Measurements from ENCODE around the gene RNF13.
"Not testable (repeated sequence)": the region's sequence is repeated elsewhere in the genome, so short reads cannot be mapped to it uniquely, and the experiment has no call there.

Gene RNF13

DNA sequence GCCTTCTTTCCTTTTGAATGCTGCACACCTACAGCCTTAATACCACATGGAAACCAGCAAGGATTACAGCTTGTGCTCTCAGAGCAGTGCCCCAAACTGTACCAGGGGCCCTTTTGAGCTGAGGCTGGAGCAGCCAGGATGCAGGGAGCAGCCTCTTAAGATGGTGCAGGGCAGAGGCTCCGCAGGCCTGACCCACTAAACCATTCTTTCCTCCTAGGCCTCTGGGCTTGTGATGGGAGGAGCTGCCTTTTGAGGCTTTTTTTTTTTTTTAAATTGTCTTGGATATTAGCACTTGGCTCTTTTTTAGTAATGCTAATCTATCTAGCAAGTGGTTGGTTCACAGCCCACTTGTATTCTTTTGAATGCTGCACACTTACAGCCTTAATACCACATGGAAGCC, 120.0 kb downstream of the RNF13 start:
- peaks cover 29% of the 10 kb centered on the region for H3K4me1 Mint-ChIP-seq
- no peak overlapping the region for H3K4me3 Mint-ChIP-seq
- no peaks in the 10 kb centered on the region for H3K27me3 Mint-ChIP-seq
- no peak for ATAC-seq
- H3K9me3 Mint-ChIP-seq = peaks cover 3% of the 10 kb centered on the region
- H3K27ac Mint-ChIP-seq = no peak overlapping the region
- peaks cover 69% of the 10 kb centered on the region for H3K36me3 Mint-ChIP-seq

GRCh38 chr3:149933858-149934257, 120.8 kb downstream of the RNF13 start:
- Mint-ChIP-seq H3K27ac (no peak overlapping the region), H3K27me3 (no peaks in the 10 kb centered on the region), H3K36me3 (peaks cover 71% of the 10 kb centered on the region), H3K4me3 (no peak overlapping the region), H3K9me3 (peaks cover 3% of the 10 kb centered on the region), H3K4me1 (peaks cover 29% of the 10 kb centered on the region)
- ATAC-seq = no peak

DNA sequence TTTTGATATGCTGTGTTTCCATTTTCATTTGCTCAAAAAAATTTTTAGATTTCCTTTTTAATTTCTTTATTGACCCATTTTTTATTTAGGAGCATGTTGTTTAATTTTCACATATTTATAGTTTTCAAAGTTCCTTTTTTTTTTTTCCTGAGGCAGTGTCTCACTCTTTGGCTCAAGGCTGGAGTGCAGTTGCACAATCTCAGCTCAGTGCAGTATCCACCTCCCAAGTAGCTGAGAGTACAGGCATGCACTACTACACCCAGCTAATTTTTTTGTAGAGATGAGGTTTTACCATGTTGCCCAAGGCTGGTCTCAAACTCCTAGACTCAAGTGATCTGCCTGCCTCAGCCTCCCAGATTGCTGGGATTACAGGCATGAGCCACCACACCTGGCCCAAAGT, 121.5 kb downstream of the RNF13 start:
- H3K4me3 Mint-ChIP-seq = no peak overlapping the region
- H3K4me1 Mint-ChIP-seq = peaks cover 29% of the 10 kb centered on the region
- no peak for ATAC-seq
- no peaks in the 10 kb centered on the region for H3K27me3 Mint-ChIP-seq
- H3K27ac Mint-ChIP-seq = no peak overlapping the region
- H3K9me3 Mint-ChIP-seq = peaks cover 3% of the 10 kb centered on the region
- H3K36me3 Mint-ChIP-seq = peaks cover 71% of the 10 kb centered on the region

DNA sequence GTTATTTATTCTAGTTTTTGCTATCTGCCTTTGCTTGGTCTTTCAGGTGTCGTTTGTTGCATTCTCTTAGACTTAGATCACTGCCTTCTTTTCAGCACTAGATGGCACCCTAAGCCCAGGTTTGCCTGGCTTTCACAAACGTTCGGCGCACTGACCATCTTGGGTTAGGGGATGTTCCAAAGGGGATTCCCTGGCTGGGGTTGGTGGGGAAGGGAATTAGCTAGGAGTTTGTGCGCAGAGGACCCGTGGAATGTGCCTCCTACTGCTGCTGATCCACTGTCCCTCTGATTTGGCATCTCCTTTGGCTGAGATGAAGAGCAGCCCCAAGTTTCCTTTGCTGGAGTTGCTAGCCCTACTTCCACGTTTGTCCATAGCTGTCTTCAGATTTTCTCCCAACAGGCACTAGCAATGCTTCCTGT, 123.8 kb downstream of the RNF13 start:
- ATAC-seq = peak; percentile 62
- no peak overlapping the region for H3K4me3 Mint-ChIP-seq
- no peaks in the 10 kb centered on the region for H3K27me3 Mint-ChIP-seq
- H3K4me1 Mint-ChIP-seq = peaks cover 29% of the 10 kb centered on the region
- H3K36me3 Mint-ChIP-seq = peaks cover 73% of the 10 kb centered on the region
- peaks cover under 1% of the 10 kb centered on the region for H3K9me3 Mint-ChIP-seq
- no peak overlapping the region for H3K27ac Mint-ChIP-seq

DNA sequence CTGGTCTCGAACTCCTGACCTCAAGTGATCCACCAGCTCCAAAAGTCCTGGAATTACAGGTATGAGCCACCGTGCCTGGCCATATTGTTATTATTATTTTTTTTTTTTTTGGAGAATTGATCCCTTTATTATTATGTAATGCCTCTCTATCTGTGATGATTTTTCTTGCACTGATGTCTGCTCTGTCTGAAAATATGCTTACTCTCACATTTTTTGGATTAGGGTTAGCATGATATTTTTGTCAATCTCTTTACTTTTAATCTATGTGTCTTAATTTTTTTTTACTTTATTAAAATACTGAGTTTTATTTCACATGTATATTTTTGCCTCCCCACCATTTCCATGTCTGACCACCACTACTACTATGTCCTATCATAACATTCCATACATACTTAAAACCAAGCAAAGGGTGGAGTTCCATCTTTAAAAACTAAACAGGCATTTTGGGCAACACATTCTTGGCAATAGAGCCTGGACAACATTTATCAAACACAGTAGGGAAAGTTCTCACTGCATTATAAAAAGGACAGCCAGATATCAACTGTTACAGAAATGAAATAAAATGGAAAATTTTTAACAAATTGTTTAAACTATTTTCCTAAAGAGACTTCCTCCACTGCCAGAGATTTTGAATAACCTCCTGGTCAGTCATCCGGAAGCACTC, 125.5 kb downstream of the RNF13 start:
- peaks cover 29% of the 10 kb centered on the region for H3K4me1 Mint-ChIP-seq
- peaks cover 72% of the 10 kb centered on the region for H3K36me3 Mint-ChIP-seq
- H3K4me3 Mint-ChIP-seq, ATAC-seq, H3K9me3 Mint-ChIP-seq, H3K27me3 Mint-ChIP-seq, H3K27ac Mint-ChIP-seq: not testable (repeated sequence)

GRCh38 chr3:149941186-149941585, 128.2 kb downstream of the RNF13 start:
- no peaks in the 10 kb centered on the region for H3K27me3 Mint-ChIP-seq
- no peaks in the 10 kb centered on the region for H3K9me3 Mint-ChIP-seq
- no peak overlapping the region for H3K4me3 Mint-ChIP-seq
- peaks cover 79% of the 10 kb centered on the region for H3K36me3 Mint-ChIP-seq
- no peak overlapping the region for H3K27ac Mint-ChIP-seq
- no peak for ATAC-seq
- H3K4me1 Mint-ChIP-seq = peaks cover 10% of the 10 kb centered on the region

DNA sequence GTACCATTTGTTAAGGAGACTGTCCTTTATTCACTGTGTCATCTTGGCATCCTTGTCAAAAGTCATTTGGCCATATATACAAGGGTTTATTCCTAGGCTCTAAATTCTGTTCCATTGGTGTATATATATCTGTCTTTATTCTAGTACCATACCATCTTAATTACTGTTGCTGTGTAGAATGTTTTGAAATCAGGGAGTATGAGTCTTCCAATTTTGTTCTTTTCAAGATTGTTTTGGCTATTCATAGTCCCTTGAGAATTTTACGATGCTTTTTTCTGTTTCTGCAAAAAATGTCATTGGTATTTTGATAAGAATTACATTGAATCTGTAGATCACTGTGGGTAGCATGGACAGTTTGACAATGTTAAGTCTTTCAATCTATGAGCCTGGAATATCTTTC, 128.9 kb downstream of the RNF13 start:
- no peak overlapping the region for H3K27ac Mint-ChIP-seq
- no peak overlapping the region for H3K4me3 Mint-ChIP-seq
- no peaks in the 10 kb centered on the region for H3K9me3 Mint-ChIP-seq
- peaks cover 78% of the 10 kb centered on the region for H3K36me3 Mint-ChIP-seq
- no peaks in the 10 kb centered on the region for H3K27me3 Mint-ChIP-seq
- no peak for ATAC-seq
- peaks cover 10% of the 10 kb centered on the region for H3K4me1 Mint-ChIP-seq

- Mint-ChIP-seq H3K4me3 (no peak overlapping the region), H3K27me3 (no peaks in the 10 kb centered on the region), H3K4me1 (peaks cover 13% of the 10 kb centered on the region), H3K27ac (no peak overlapping the region), H3K9me3 (no peaks in the 10 kb centered on the region), H3K36me3 (peaks cover 81% of the 10 kb centered on the region)
- ATAC-seq = no peak
Observed at GRCh38 chr3:149942409-149942808, 129.4 kb downstream of the RNF13 start.

DNA sequence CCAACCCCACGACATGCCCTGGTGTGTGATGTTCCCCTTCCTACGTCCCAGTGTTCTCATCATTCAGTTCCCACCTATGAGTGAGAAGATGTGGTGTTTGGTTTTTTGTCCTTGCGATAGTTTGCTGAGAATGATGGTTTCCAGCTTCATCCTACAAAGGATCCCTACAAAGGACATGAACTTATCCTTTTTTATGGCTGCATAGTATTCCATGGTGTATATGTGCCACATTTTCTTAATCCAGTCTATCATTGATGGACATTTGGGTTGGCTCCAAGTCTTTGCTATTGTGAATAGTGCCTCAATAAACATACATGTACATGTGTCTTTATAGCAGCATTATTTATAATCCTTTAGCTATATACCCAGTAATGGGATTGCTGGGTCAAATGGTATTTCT, 131.0 kb downstream of the RNF13 start:
- not testable (repeated sequence) for H3K4me3 Mint-ChIP-seq, H3K9me3 Mint-ChIP-seq, ATAC-seq, H3K27me3 Mint-ChIP-seq, H3K27ac Mint-ChIP-seq
- Mint-ChIP-seq H3K4me1 (peaks cover 13% of the 10 kb centered on the region), H3K36me3 (peaks cover 88% of the 10 kb centered on the region)

GRCh38 chr3:149947231-149947630, 134.2 kb downstream of the RNF13 start:
- H3K27ac Mint-ChIP-seq = no peak overlapping the region
- H3K27me3 Mint-ChIP-seq = no peaks in the 10 kb centered on the region
- no peaks in the 10 kb centered on the region for H3K9me3 Mint-ChIP-seq
- ATAC-seq = no peak
- H3K4me3 Mint-ChIP-seq = no peak overlapping the region
- H3K36me3 Mint-ChIP-seq = peaks cover 81% of the 10 kb centered on the region
- peaks cover 22% of the 10 kb centered on the region for H3K4me1 Mint-ChIP-seq

- Mint-ChIP-seq H3K4me3 (no peak overlapping the region), H3K27me3 (no peaks in the 10 kb centered on the region), H3K9me3 (no peaks in the 10 kb centered on the region), H3K4me1 (peaks cover 25% of the 10 kb centered on the region), H3K36me3 (peaks cover 62% of the 10 kb centered on the region), H3K27ac (no peak overlapping the region)
- no peak for ATAC-seq
Observed at GRCh38 chr3:149949181-149949580, 136.2 kb downstream of the RNF13 start.

- ATAC-seq = no peak
- Mint-ChIP-seq H3K4me1 (peaks cover 25% of the 10 kb centered on the region), H3K4me3 (no peak overlapping the region), H3K36me3 (peaks cover 23% of the 10 kb centered on the region), H3K9me3 (no peaks in the 10 kb centered on the region), H3K27me3 (no peaks in the 10 kb centered on the region), H3K27ac (no peak overlapping the region)
Observed at GRCh38 chr3:149954812-149955211, 141.8 kb downstream of the RNF13 start.

DNA sequence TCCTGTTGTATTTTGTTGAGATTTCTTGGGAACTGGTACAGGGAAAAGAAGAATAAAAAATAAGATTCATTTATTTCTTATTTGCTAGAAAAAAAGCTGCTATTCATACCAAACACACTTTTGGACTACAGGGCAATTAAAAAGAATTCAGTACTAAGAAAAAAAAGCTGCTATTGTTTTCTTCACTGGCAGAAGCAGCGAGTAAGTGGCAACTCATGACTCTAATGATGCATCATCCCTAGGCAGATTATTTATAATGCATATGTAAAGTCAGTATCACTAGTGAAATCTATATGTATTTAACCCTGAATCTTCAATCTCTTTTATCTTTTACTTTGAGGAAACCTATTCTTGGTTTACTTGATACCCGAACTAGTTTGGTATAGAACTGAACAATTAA, 142.4 kb downstream of the RNF13 start:
- Mint-ChIP-seq H3K4me1 (peaks cover 21% of the 10 kb centered on the region), H3K27me3 (no peaks in the 10 kb centered on the region), H3K27ac (no peak overlapping the region), H3K9me3 (no peaks in the 10 kb centered on the region), H3K36me3 (peaks cover 17% of the 10 kb centered on the region), H3K4me3 (no peak overlapping the region)
- ATAC-seq = no peak

- no peak for ATAC-seq
- no peak overlapping the region for H3K4me3 Mint-ChIP-seq
Observed at GRCh38 chr3:149957361-149958125, 144.5 kb downstream of the RNF13 start.

GRCh38 chr3:149958171-149958796, 145.3 kb downstream of the RNF13 start:
- Mint-ChIP-seq H3K27me3 (no peaks in the 10 kb centered on the region), H3K27ac (no peak overlapping the region), H3K4me3 (no peak overlapping the region), H3K4me1 (peaks cover 21% of the 10 kb centered on the region), H3K9me3 (no peaks in the 10 kb centered on the region), H3K36me3 (peaks cover 4% of the 10 kb centered on the region)
- no peak for ATAC-seq

More at GRCh38 chr3:149957361-149958125, 144.5 kb downstream of the RNF13 start:
- H3K27me3 Mint-ChIP-seq = no peaks in the 10 kb centered on the region
- H3K36me3 Mint-ChIP-seq = peaks cover 4% of the 10 kb centered on the region
- H3K4me1 Mint-ChIP-seq = peaks cover 21% of the 10 kb centered on the region
- no peaks in the 10 kb centered on the region for H3K9me3 Mint-ChIP-seq
- no peak overlapping the region for H3K27ac Mint-ChIP-seq

GRCh38 chr3:149959443-149959842, 146.4 kb downstream of the RNF13 start:
- Mint-ChIP-seq H3K36me3 (peaks cover 4% of the 10 kb centered on the region), H3K4me3 (no peak overlapping the region), H3K27ac (no peak overlapping the region), H3K4me1 (peaks cover 15% of the 10 kb centered on the region), H3K27me3 (no peaks in the 10 kb centered on the region), H3K9me3 (no peaks in the 10 kb centered on the region)
- no peak for ATAC-seq

Measured in stimulated activated memory B cell treated with anti-CD40 and anti-IgM and Interleukin-4, amounts not matched to agents 10 μg/mL and 1 μg/mL and 100 μg/mL, for 72 hours (primary cell).